ENCODE results near the gene POLE3. TPM values are rescaled to one million over a fixed set of nuclear protein-coding genes. Genes with fewer than 3 reads are reported as not detected.

POLE3 gene
- total and polyA plus RNA-seq, 2 donors (not counting 1 experiment from before 2014, with no cell fraction given) = 50.3 to 60.7 TPM

GRCh38 chr9:113452113-113452605 lies 41.7 kb upstream of the POLE3 start:
- CTCF ChIA-PET = interaction anchor here (0.9 to 9.5 kb wide), 4 partner anchors 28 to 202 kb away, joined by 3 to 311 read pairs (median 4); no protein-coding TSS in a partner anchor
- H3K4me3 ChIP-seq (ENCODE audit: control extremely low read depth in 1 of 5, extremely low read depth in 1 of 5, insufficient read depth in 1 of 5, low read depth in 2 of 5, low read length in 4 of 5) = no peak overlapping the region
- TF ChIP-seq CTCF (IDR thresholded peaks at IDR 0.05) = no peak
- no peak for TF ChIP-seq EZH2 (IDR thresholded peaks at IDR 0.05; ENCODE audit: borderline replicate concordance, insufficient read depth, low read depth, low read length, poor library complexity, severe bottlenecking)
- no peaks in the 10 kb centered on the region for H3K27me3 ChIP-seq (replicated peaks in 1 of 4; ENCODE audit: control extremely low read depth in 1 of 4, control insufficient read depth in 3 of 4, insufficient read depth in 4 of 4, low read length in 3 of 4)
- no peak overlapping the region for H3K27ac Mint-ChIP-seq
- no peak overlapping the region for H3K9ac ChIP-seq (ENCODE audit: low read length)
- H3K79me2 ChIP-seq (ENCODE audit: control insufficient read depth, insufficient read depth, low read length) = no peaks in the 10 kb centered on the region
- DNase-seq (no peak), ATAC-seq (ENCODE audit: low read depth) (no peak)
- no peaks in the 10 kb centered on the region for H3K4me1 Mint-ChIP-seq
- H2AFZ ChIP-seq (ENCODE audit: insufficient read depth, low read depth, low read length, poor library complexity, severe bottlenecking) = no peak overlapping the region
- H4K20me1 ChIP-seq (ENCODE audit: control insufficient read depth, insufficient read depth, low read length, poor library complexity, severe bottlenecking) = no peaks in the 10 kb centered on the region
- no peak overlapping the region for H3K4me2 ChIP-seq (replicated peaks; ENCODE audit: low read depth, low read length, poor library complexity, severe bottlenecking)
- intact Hi-C loops (cut with micrococcal nuclease) = no loop called here
- no peak overlapping the region for H3K4me3 Mint-ChIP-seq
- H3K27me3 Mint-ChIP-seq = no peaks in the 10 kb centered on the region
- no CpG with 5 or more reads among the region's 4 CpGs for WGBS (ENCODE audit: insufficient coverage)
- H3K4me1 ChIP-seq (ENCODE audit: control insufficient read depth in 2 of 2, insufficient read depth in 2 of 2, low read length in 2 of 2) = no peaks in the 10 kb centered on the region
- no peak overlapping the region for H3K27ac ChIP-seq (ENCODE audit: low read length in 2 of 2)
- POLR2A ChIA-PET = no interaction called here
- no peaks in the 10 kb centered on the region for H3K9me3 Mint-ChIP-seq (ENCODE audit: insufficient read depth)
- no peaks in the 10 kb centered on the region for H3K36me3 ChIP-seq (replicated peaks in 1 of 2; ENCODE audit: control extremely low read depth in 1 of 2, control insufficient read depth in 1 of 2, extremely low read depth in 1 of 2, insufficient read depth in 2 of 2, low read length in 1 of 2)
- H3K9me3 ChIP-seq (ENCODE audit: control extremely low read depth in 1 of 3, control insufficient read depth in 2 of 3, insufficient read depth in 1 of 3, low read length in 2 of 3) = no peaks in the 10 kb centered on the region

- no peaks in the 10 kb centered on the region for H3K27me3 Mint-ChIP-seq
- H3K4me3 Mint-ChIP-seq = no peak overlapping the region
- H3K4me1 ChIP-seq (ENCODE audit: control insufficient read depth in 2 of 2, insufficient read depth in 2 of 2, low read length in 2 of 2) = no peaks in the 10 kb centered on the region
- CTCF ChIA-PET = interaction anchor here (1.2 to 9.5 kb wide), 4 partner anchors 130 to 205 kb away, joined by 3 to 311 read pairs (median 8); no protein-coding TSS in a partner anchor
- no peak overlapping the region for H3K27ac Mint-ChIP-seq
- TF ChIP-seq EZH2 (IDR thresholded peaks at IDR 0.05; ENCODE audit: borderline replicate concordance, insufficient read depth, low read depth, low read length, poor library complexity, severe bottlenecking) (no peak), CTCF (IDR thresholded peaks at IDR 0.05) (no peak)
- no peaks in the 10 kb centered on the region for H3K4me1 Mint-ChIP-seq
- no peak overlapping the region for H3K4me3 ChIP-seq (ENCODE audit: control extremely low read depth in 1 of 5, extremely low read depth in 1 of 5, insufficient read depth in 1 of 5, low read depth in 2 of 5, low read length in 4 of 5)
- H3K79me2 ChIP-seq (ENCODE audit: control insufficient read depth, insufficient read depth, low read length) = no peaks in the 10 kb centered on the region
- H2AFZ ChIP-seq (ENCODE audit: insufficient read depth, low read depth, low read length, poor library complexity, severe bottlenecking) = no peak overlapping the region
- H3K4me2 ChIP-seq (replicated peaks; ENCODE audit: low read depth, low read length, poor library complexity, severe bottlenecking) = no peak overlapping the region
- no peaks in the 10 kb centered on the region for H3K9me3 Mint-ChIP-seq (ENCODE audit: insufficient read depth)
- H3K27ac ChIP-seq (ENCODE audit: low read length in 2 of 2) = no peak overlapping the region
- no peaks in the 10 kb centered on the region for H3K36me3 ChIP-seq (replicated peaks in 1 of 2; ENCODE audit: control extremely low read depth in 1 of 2, control insufficient read depth in 1 of 2, extremely low read depth in 1 of 2, insufficient read depth in 2 of 2, low read length in 1 of 2)
- no peaks in the 10 kb centered on the region for H3K9me3 ChIP-seq (ENCODE audit: control extremely low read depth in 1 of 3, control insufficient read depth in 2 of 3, insufficient read depth in 1 of 3, low read length in 2 of 3)
- no peaks in the 10 kb centered on the region for H4K20me1 ChIP-seq (ENCODE audit: control insufficient read depth, insufficient read depth, low read length, poor library complexity, severe bottlenecking)
- DNase-seq = no peak
- no peaks in the 10 kb centered on the region for H3K27me3 ChIP-seq (replicated peaks in 1 of 4; ENCODE audit: control extremely low read depth in 1 of 4, control insufficient read depth in 3 of 4, insufficient read depth in 4 of 4, low read length in 3 of 4)
- intact Hi-C loops (cut with micrococcal nuclease) = loop anchor here (5.0 kb wide), 1 partner anchor 37 kb away; the partner anchor contains the start of genes C9orf43 and POLE3
- ATAC-seq (ENCODE audit: low read depth) = no peak
- POLR2A ChIA-PET = no interaction called here
- no peak overlapping the region for H3K9ac ChIP-seq (ENCODE audit: low read length)
- WGBS (ENCODE audit: insufficient coverage) = 100% methylated on average over 1 of the region's 2 CpGs
These were observed 38.9 kb upstream of the POLE3 start for GRCh38 chr9:113449376-113449775.

Data from B cell (primary cell).